Middle frontal gyrus (tissue), 1 donor: ENCODE data around the gene NAIF1.
"Not testable (repeated sequence)": the region's sequence is repeated elsewhere in the genome, so short reads cannot be mapped to it uniquely, and the experiment has no call there.

Experiments
- DNase-seq: peaks from one replicate; pipeline ENCODE4 v3.0.0-alpha.2; 2015; ENCODE audit warnings: low spot score; ENCODE audit errors: extremely low spot score

The NAIF1 gene

DNA sequence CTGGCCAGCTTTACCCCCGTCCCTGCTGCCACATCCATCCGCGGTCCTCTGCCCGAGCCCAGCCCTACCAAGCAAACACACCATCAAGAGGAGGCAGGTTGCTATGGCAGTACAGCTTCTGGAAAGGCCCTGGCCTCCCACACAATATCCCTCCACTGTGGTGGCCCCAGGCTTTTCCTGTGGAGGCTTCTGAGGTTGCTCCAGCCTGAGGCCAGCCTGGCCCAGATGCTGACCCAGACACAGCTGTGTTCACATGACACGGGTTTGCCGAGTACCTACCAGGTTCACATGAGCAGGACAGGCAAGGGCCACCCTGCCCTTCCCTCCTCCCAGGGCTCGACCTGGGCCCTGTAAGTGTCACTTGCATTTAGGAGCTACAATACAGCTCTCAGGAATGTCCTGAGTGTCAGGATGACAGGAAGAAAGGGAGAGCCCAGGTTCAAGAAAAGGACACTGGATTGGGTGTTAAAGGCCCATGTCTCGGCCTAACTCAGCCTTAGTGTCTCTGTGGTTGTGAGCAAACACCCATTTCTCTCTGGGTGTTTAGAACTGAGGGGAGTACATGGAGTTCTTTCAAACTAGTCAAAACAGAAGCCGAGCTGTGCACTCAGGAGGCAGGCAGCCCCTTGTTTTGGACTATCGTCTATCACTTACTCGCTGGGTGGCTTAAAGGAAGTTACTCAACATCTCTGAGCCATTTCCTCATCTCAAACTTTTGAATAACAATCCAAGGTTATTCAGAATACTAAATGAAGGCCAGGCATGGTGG, 40.2 kb downstream of the NAIF1 start:
- no peak for DNase-seq

DNA sequence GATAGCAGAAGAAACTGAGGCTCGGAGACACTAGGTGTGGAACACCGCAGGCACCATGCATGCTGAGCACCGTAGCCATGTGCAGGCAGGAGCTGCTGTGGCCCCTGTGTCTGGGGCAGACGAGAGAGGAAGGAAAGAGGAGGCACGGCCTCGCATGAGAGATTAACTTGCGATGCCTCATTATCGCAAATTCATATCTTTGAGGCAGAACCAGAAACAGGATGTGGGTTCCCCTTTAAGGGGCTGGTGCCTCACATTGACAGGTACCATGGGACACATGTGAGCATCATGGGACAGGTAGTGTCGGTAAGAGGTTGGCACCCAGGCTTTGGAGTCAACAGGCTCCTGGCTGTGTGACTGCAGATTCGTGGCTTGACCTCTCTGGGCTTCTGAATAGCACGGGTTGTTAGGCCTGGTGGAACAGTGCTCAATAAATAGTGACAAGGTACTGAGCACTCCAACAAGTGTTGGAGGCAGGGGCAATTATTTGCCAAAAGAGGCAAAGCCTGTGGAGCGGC, 40.8 kb downstream of the NAIF1 start:
- no peak for DNase-seq

DNA sequence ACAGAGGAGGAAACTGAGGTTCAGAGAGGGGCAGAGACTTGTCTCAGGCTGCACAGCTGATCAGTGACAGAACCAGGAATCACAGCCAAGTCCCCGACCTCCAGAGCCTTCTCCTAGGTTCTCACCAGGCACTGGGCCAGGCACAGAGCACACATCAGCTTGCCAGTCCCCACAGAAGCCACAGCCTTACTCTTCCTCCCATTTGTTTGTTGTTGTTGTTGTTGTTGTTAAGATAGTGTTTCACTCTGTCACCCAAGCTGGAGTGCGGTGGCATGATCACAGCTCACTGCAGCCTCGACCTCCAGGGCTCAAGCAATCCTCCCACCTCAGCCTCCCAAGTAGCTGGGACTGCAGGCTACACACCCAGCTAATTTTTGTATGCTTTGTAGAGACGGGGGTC, 41.4 kb downstream of the NAIF1 start:
- DNase-seq: no peak

DNA sequence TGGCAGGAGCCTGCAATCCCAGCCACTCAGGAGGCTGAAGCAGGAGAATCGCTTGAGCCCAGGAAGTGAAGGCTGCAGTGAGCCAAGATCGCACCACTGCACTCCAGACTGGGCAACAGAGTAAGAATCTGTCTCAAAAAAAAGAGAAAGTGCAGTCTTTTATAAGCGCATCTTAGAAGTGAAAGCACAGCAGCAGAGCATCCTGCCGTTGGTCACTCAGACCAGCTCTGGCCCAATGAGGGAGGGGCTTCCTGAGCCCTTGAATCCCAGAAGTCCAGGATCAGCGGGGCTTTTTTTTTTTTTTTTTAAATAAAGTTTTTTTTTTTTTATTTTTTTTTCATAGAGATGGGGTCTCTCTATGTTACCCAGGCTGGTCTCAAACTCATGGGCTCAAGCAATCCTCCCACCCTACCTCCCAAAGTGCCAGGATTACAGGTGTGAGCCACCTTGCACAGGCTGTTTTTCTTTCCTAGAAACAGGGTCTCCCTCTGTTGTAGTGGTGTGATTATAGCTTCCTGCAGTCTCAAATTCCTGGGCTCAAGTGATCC, 42.3 kb downstream of the NAIF1 start:
- no peak for DNase-seq

DNA sequence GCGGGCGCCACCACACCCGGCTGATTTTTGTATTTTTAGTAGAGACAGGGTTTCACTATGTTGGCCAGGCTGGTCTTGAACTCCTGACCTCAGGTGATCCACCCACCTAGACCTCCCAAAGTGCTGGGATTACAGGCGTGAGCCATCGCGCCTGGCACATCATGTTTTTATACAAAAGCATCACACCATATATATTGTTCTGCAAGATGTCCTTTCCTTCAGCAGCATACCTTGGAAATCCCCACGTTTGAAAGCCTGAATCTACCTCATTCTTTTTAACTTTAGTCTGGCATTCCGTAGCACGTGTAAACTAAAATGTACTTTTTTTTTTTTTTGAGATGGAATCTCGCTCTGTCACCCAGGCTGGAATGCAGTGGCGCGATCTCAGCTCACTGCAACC, 43.4 kb downstream of the NAIF1 start:
- not testable (repeated sequence) for DNase-seq

DNA sequence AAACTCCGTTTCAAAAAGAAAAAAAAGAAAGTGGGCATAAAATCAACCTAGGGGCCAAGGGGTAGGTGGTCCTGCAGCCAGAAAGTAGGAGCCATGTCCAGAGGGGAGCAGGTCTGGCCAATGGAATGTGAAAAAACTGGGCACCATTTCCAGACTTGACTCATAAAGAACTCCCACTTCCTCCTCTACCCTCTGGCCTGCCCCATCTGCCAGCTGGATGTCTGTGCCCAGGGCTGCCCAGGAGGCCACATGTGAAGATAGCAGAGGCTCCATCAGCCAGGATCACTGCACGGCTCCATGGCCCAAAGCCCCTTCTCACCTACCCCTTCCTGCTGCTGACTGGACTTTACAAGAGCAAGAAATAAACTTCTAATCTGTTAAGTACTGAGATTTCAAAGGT, 44.2 kb downstream of the NAIF1 start:
- no peak for DNase-seq

DNA sequence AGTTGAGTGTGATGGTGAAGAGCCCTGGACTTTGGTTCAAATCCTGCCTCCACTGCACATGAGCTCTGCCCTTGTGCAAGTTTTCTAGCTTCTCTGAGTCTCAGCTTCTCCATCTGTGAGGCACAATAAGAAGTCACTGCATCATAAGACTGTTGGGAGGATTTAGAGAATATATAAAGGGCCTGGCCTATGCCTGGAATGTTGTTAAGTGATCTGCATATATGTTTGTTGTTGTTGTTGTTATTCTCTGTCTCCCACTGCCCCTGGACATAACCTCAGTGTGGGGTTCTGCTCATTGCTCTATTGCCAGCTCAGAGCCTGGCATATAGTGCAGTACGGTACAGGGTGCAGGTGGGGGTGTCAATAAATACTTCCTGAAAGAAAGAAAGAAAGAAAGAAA, 46.0 kb downstream of the NAIF1 start:
- DNase-seq: no peak

DNA sequence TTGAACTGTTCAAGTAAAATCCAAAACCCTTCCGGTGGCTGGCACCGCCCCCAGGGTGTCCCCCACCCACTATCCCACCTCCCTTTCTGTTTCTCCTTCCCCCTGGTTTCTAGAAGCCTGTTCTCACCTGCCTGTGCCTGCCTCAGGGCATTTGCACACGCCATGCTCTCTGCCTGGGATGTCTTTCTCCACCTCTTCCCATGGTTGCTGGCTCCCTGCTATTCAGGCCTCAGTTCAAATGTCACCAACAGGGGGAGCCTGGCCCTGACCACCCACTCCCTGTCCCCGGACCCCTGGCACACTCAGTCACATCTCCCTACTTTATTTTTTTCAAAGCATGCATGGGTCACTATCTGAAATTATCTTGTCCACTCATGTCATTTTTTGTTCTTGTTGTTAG, 46.4 kb downstream of the NAIF1 start:
- DNase-seq: no peak

DNA sequence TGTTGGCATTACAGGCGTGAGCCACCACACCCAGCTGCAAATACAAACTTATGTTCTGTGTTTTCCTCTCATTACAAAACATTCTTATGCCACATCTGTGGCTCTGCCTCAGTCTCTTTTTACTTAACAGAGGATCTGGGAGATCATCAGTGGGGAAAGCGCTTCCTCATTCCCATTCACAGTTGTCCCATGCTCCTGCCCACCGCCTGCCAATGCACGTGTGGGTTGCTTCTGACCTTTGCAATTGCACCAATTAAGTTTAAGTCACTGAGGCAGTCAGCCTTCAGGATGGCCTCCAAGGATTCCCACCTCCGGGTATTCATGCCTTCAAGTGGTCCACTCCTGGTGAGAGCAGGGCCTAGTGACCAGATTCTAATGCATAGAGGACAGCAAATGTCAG, 51.4 kb downstream of the NAIF1 start:
- no peak for DNase-seq
